Measurements from ENCODE around the gene ECE2.

ECE2 gene

GRCh38 chr3:184229394-184230080, 46.3 kb upstream of the ECE2 start, which contains the start of gene VWA5B2 (continued):
- TF ChIP-seq BCL6B (tag by site-specific recombination; IDR thresholded peaks at IDR 0.05) (no peak), ZSCAN30 (tag by site-specific recombination; IDR thresholded peaks at IDR 0.05) (peak; percentile 60; the same call in 1 of the 2 replicates), ZBTB8A (tag by site-specific recombination; IDR thresholded peaks at IDR 0.05) (peak; percentile 62), ZIC2 (tag by site-specific recombination; IDR thresholded peaks at IDR 0.05) (peak; percentile 14; the same call in 1 of the 2 replicates), PATZ1 (tag by site-specific recombination; IDR thresholded peaks at IDR 0.05) (peak; percentile 71), ZNF660 (tag by site-specific recombination; IDR thresholded peaks at IDR 0.05) (peak; percentile 68; the same call in 1 of the 2 replicates), ZNF561 (tag by site-specific recombination; IDR thresholded peaks at IDR 0.05; ENCODE audit: borderline replicate concordance) (0 out of 2 replicates have a peak, but pooled peaks have one; percentile 27), ZNF423 (tag by site-specific recombination; IDR thresholded peaks at IDR 0.05) (peak; percentile 88), ZNF341 (tag by site-specific recombination; IDR thresholded peaks at IDR 0.05; ENCODE audit: low read depth) (0 out of 2 replicates have a peak, but pooled peaks have one; percentile 24), REST (tag by site-specific recombination; IDR thresholded peaks at IDR 0.05) (0 out of 2 replicates have a peak, but pooled peaks have one; percentile 20), ATF2 (tag by site-specific recombination; IDR thresholded peaks at IDR 0.05; ENCODE audit: low read depth) (no peak), EGR2 (tag by site-specific recombination; IDR thresholded peaks at IDR 0.05; ENCODE audit: low read depth) (peak; percentile 75), ZNF518A (tag by site-specific recombination; conservative IDR thresholded peaks at IDR 0.05; ENCODE audit: low read depth) (no peak), SP7 (tag by site-specific recombination; IDR thresholded peaks at IDR 0.05) (peak; percentile 72), ZNF501 (tag by site-specific recombination; IDR thresholded peaks at IDR 0.05) (peak; percentile 56; the same call in 1 of the 2 replicates), ZNF292 (tag by site-specific recombination; IDR thresholded peaks at IDR 0.05; ENCODE audit: borderline replicate concordance, low read depth) (no peak), KLF10 (tag by site-specific recombination; IDR thresholded peaks at IDR 0.05) (peak; percentile 29; the same call in 1 of the 2 replicates), ZNF768 (tag by site-specific recombination; IDR thresholded peaks at IDR 0.05) (no peak), KLF16 (tag by site-specific recombination; IDR thresholded peaks at IDR 0.05) (0 out of 2 replicates have a peak, but pooled peaks have one; percentile 38), ZFP69B (tag by site-specific recombination; IDR thresholded peaks at IDR 0.05) (no peak), ELK4 (IDR thresholded peaks at IDR 0.05; ENCODE audit: borderline replicate concordance, low read depth, low read length) (no peak), ZBTB17 (tag by site-specific recombination; IDR thresholded peaks at IDR 0.05) (0 out of 2 replicates have a peak, but pooled peaks have one; percentile 19)

Measured in HEK293 (cell line).